IPS DF 4.7 (cell line): ENCODE results near the gene IRAK3.

ENCODE experiments used
- DNase-seq: peaks from one replicate; pipeline ENCODE4 v3.0.0-alpha.2; 2013; ENCODE audit warnings: low spot score; ENCODE audit errors: extremely low read depth

Gene IRAK3

GRCh38 chr12:66188584-66189485 is at the start of gene IRAK3:
Gene IRAK3, plus strand, starts transcription at chr12:66189214. Its CDS starts 86 bp downstream, at chr12:66189300.
- no peak for DNase-seq

GRCh38 chr12:66139328-66139727 is 49.7 kb upstream of the IRAK3 start:
- no peak for DNase-seq

GRCh38 chr12:66140731-66141130 is 48.3 kb upstream of the IRAK3 start:
- no peak for DNase-seq

GRCh38 chr12:66141299-66141698 is 47.7 kb upstream of the IRAK3 start:
- no peak for DNase-seq

- DNase-seq = no peak
These were observed 46.2 kb upstream of the IRAK3 start for GRCh38 chr12:66142826-66143225.

GRCh38 chr12:66143868-66144267 is 45.1 kb upstream of the IRAK3 start:
- DNase-seq = no peak

- DNase-seq = no peak
These were observed 43.9 kb upstream of the IRAK3 start for GRCh38 chr12:66144791-66145754.

- no peak for DNase-seq
These were observed 39.2 kb upstream of the IRAK3 start for GRCh38 chr12:66149702-66150398.

- DNase-seq = no peak
These were observed 36.3 kb upstream of the IRAK3 start for GRCh38 chr12:66152732-66153131.

GRCh38 chr12:66154776-66155175 is 34.2 kb upstream of the IRAK3 start:
- DNase-seq = no peak

- DNase-seq = no peak
These were observed 32.4 kb upstream of the IRAK3 start for GRCh38 chr12:66156654-66157053.

GRCh38 chr12:66159123-66159522 is 29.9 kb upstream of the IRAK3 start:
- DNase-seq = no peak

- DNase-seq = no peak
These were observed 28.3 kb upstream of the IRAK3 start for GRCh38 chr12:66160704-66161103.

GRCh38 chr12:66162701-66163100 is 26.3 kb upstream of the IRAK3 start:
- no peak for DNase-seq

GRCh38 chr12:66163289-66163688 is 25.7 kb upstream of the IRAK3 start:
- no peak for DNase-seq

GRCh38 chr12:66164349-66164821 is 24.6 kb upstream of the IRAK3 start:
- DNase-seq = no peak

- DNase-seq = no peak
These were observed 23.9 kb upstream of the IRAK3 start for GRCh38 chr12:66165141-66165540.

GRCh38 chr12:66166561-66166960 is 22.5 kb upstream of the IRAK3 start:
- no peak for DNase-seq

- no peak for DNase-seq
These were observed 20.6 kb upstream of the IRAK3 start for GRCh38 chr12:66168410-66168809.

- DNase-seq = peak; percentile 72
These were observed 19.5 kb upstream of the IRAK3 start, which contains the start of gene TMBIM4 for GRCh38 chr12:66169221-66170170. Gene TMBIM4, minus strand, starts transcription at chr12:66169996. Its CDS starts 45 bp downstream, at chr12:66169951.
